SK-N-SH (cell line): Measurements from ENCODE around the gene NFASC. TPM values are rescaled to one million over a fixed set of nuclear protein-coding genes. Genes with fewer than 3 reads are reported as not detected.

Source experiments
- CTCF ChIA-PET: fragments of 300-600, 350-600 bp; formaldehyde crosslinking; extraction: SDS; loops from one replicate; lab custom pipeline; 2021; lab: Yijun Ruan, JAX
- POLR2A ChIA-PET: fragments of 350-600 bp; sonication (Branson Sonifier 250); formaldehyde crosslinking; extraction: SDS; loops from one replicate; lab custom pipeline; 2020; ENCODE audit warnings: antibody characterized with exemption, inconsistent platforms; lab: Yijun Ruan, JAX
- DNase-seq: peaks from one replicate; pipeline ENCODE4 v3.0.0; 2012
- H2AFZ ChIP-seq: fragments of 200-600 bp; sonication (generic); 2 replicates; pipeline ENCODE4 v1.8.1; 2016; ENCODE audit warnings: antibody characterized with exemption, mild to moderate bottlenecking, low read depth
- H3F3A ChIP-seq: fragments of 200-600 bp; sonication (generic); replicated peaks from 2 replicates; pipeline ENCODE3; 2016; ENCODE audit warnings: antibody characterized with exemption, mild to moderate bottlenecking; ENCODE audit not compliant: insufficient read depth
- H3K27ac ChIP-seq, 2 experiments: fragments of 200-500 bp in 1 of 2; fragments of 200-600 bp in 1 of 2; sonication (Bioruptor generic) in 1 of 2; sonication (generic), shearing (Covaris generic) in 1 of 2; 2 replicates each; pipeline versions ENCODE4 v1.5.1 to v1.6.1; 2014 to 2016; ENCODE audit warnings: low read depth in 2 of 2, inconsistent platforms in 1 of 2, low read length in 1 of 2, mild to moderate bottlenecking in 1 of 2, mixed read lengths in 1 of 2
- H3K27me3 ChIP-seq: fragments of 200-600 bp; sonication (generic), shearing (Covaris generic); 2 replicates; pipeline ENCODE4 v1.6.1; 2016; ENCODE audit warnings: mixed run types; ENCODE audit not compliant: insufficient read depth
- H3K36me3 ChIP-seq, 2 experiments: fragments of 200-500 bp in 1 of 2; fragments of 200-600 bp in 1 of 2; sonication (Bioruptor generic) in 1 of 2; sonication (generic) in 1 of 2; replicated peaks in 1 of 2; 2 replicates each; pipeline versions ENCODE3 to v1.5.1; 2014 to 2016; ENCODE audit warnings: low read length in 1 of 2, mild to moderate bottlenecking in 1 of 2; ENCODE audit not compliant: insufficient read depth in 2 of 2, control insufficient read depth in 1 of 2
- H3K4me1 ChIP-seq, 2 experiments: fragments of 200-500 bp in 1 of 2; fragments of 200-600 bp in 1 of 2; sonication (Bioruptor generic) in 1 of 2; sonication (generic), shearing (Covaris generic) in 1 of 2; 2 replicates each; pipeline versions ENCODE4 v1.5.1 to v1.6.1; 2014 to 2016; ENCODE audit warnings: low read depth in 1 of 2, low read length in 1 of 2, mixed run types in 1 of 2; ENCODE audit not compliant: insufficient read depth in 2 of 2, control insufficient read depth in 1 of 2
- H3K4me2 ChIP-seq: fragments of 200-600 bp; sonication (generic), shearing (Covaris generic); 2 replicates; pipeline ENCODE4 v1.6.1; 2017; ENCODE audit warnings: mixed run types
- H3K4me3 ChIP-seq, 2 experiments: fragments of 200-500 bp in 1 of 2; fragments of 200-600 bp in 1 of 2; sonication (Bioruptor generic) in 1 of 2; sonication (generic), shearing (Covaris generic) in 1 of 2; 2 replicates each; pipeline versions ENCODE4 v1.5.1 to v1.8.1; 2014 to 2016; ENCODE audit warnings: low read depth in 2 of 2, inconsistent platforms in 1 of 2, low read length in 1 of 2, mild to moderate bottlenecking in 1 of 2, mixed read lengths in 1 of 2, moderate library complexity in 1 of 2
- H3K79me2 ChIP-seq: fragments of 200-600 bp; sonication (generic); 2 replicates; pipeline ENCODE4 v1.8.1; 2017; ENCODE audit warnings: mild to moderate bottlenecking; ENCODE audit not compliant: insufficient read depth
- H3K9ac ChIP-seq: fragments of 200-600 bp; sonication (generic); 2 replicates; pipeline ENCODE4 v1.6.1; 2017; ENCODE audit warnings: mixed run types
- H3K9me2 ChIP-seq: fragments of 200-600 bp; sonication (generic); 2 replicates; pipeline ENCODE4 v1.6.1; 2017; ENCODE audit warnings: mixed run types
- H3K9me3 ChIP-seq: fragments of 200-600 bp; sonication (generic); 2 replicates; pipeline ENCODE4 v1.6.1; 2017; ENCODE audit warnings: mixed run types, mild to moderate bottlenecking, moderate library complexity
- H4K20me1 ChIP-seq: fragments of 200-600 bp; sonication (generic); 2 replicates; pipeline ENCODE4 v1.6.1; 2017; ENCODE audit warnings: mild to moderate bottlenecking, mixed run types; ENCODE audit not compliant: insufficient read depth
- ELF1 ChIP-seq: IDR thresholded peaks from 2 replicates; pipeline ENCODE4 v1.4.0; 2012
- EP300 ChIP-seq, 2 experiments: IDR thresholded peaks; 2 replicates each; pipeline versions ENCODE4 v1.4.0 to v1.6.1; 2012; ENCODE audit warnings: borderline replicate concordance in 1 of 2, low read depth in 1 of 2, low read length in 1 of 2
- FOSL2 ChIP-seq: IDR thresholded peaks from 2 replicates; pipeline ENCODE4 v1.4.0; 2012; ENCODE audit warnings: low read depth, mild to moderate bottlenecking, moderate library complexity, borderline replicate concordance
- FOXJ3 ChIP-seq: sonication (generic); formaldehyde crosslinking; IDR thresholded peaks from 2 replicates; pipeline ENCODE4 v1.5.1; 2020; ENCODE audit warnings: mild to moderate bottlenecking, missing genetic modification reagents
- GABPA ChIP-seq: IDR thresholded peaks from 2 replicates; pipeline ENCODE4 v1.4.0; 2012; ENCODE audit warnings: low read depth, mild to moderate bottlenecking
- IRF3 ChIP-seq: fragments of 150-350 bp; IDR thresholded peaks from 2 replicates; pipeline ENCODE4 v1.6.1; 2016; ENCODE audit warnings: mild to moderate bottlenecking, low read depth, low read length
- JUND ChIP-seq: IDR thresholded peaks from 2 replicates; pipeline ENCODE4 v1.4.0; 2012
- MXI1 ChIP-seq: IDR thresholded peaks from 2 replicates; pipeline ENCODE4 v1.6.1; 2012; ENCODE audit warnings: mild to moderate bottlenecking, low read depth, low read length, improper control_type of control experiment
- NFIC ChIP-seq: IDR thresholded peaks from 2 replicates; pipeline ENCODE4 v1.4.0; 2012; ENCODE audit warnings: borderline replicate concordance
- PBX3 ChIP-seq: IDR thresholded peaks from 2 replicates; pipeline ENCODE4; 2012
- POLR2AphosphoS5 ChIP-seq: IDR thresholded peaks from 2 replicates; pipeline ENCODE4 v1.6.1; 2012; ENCODE audit warnings: low read depth, low read length
- RCOR1 ChIP-seq: fragments of 150-350 bp; IDR thresholded peaks from 2 replicates; pipeline ENCODE4 v1.6.1; 2017; ENCODE audit warnings: antibody characterized with exemption, low read length
- RFX5 ChIP-seq: IDR thresholded peaks from 2 replicates; pipeline ENCODE4 v1.6.1; 2012; ENCODE audit warnings: mild to moderate bottlenecking, improper control_type of control experiment, low read length
- RXRA ChIP-seq: IDR thresholded peaks from 2 replicates; pipeline ENCODE4 v1.4.0; 2012; ENCODE audit warnings: low read depth, mild to moderate bottlenecking, borderline replicate concordance
- SIN3A ChIP-seq: IDR thresholded peaks from 2 replicates; pipeline ENCODE4 v1.6.1; 2012; ENCODE audit warnings: low read depth, mild to moderate bottlenecking, low read length, moderate library complexity, borderline replicate concordance
- TCF12 ChIP-seq: IDR thresholded peaks from 2 replicates; pipeline ENCODE4 v1.4.0; 2012
- WGBS: methylation state at CpG from one replicate; pipeline ENCODE4 v1.1.6; 2017; ENCODE audit warnings: low lambda C conversion rate; 5-methylcytosine and 5-hydroxymethylcytosine counted together
- polyA plus RNA-seq, 3 experiments: library from polyadenylated mRNA; depleted of rRNA; stranded (reverse); fragments of >200 nt; gene quantifications; 2 replicates each; pipeline ENCODE4 v1.2.3, GENCODE V29; 2012

NFASC gene
- polyA plus RNA-seq, 1 of the 3 experiments (the other 2 are of a cell fraction) = 6.0 TPM

GRCh38 chr1:204874274-204874673 lies 3.6 kb downstream of the NFASC start:
- H3F3A ChIP-seq = no peaks in the 10 kb centered on the region
- no peak overlapping the region for H2AFZ ChIP-seq
- H3K4me3 ChIP-seq = no peak overlapping the region
- CTCF ChIA-PET = interaction anchor here (0.8 to 1.7 kb wide), 3 partner anchors 13 to 67 kb away, joined by 3 to 9 read pairs (median 3); no protein-coding TSS in a partner anchor
- no peak for TF ChIP-seq TCF12
- no peak for TF ChIP-seq PBX3
- H3K9me3 ChIP-seq = no peaks in the 10 kb centered on the region
- no peak overlapping the region for H3K9ac ChIP-seq
- H3K4me1 ChIP-seq = peaks cover 0 to under 1% of the 10 kb centered on the region in 2 experiments; a peak in 1 of 4 replicates
- no peaks in the 10 kb centered on the region for H3K79me2 ChIP-seq
- POLR2A ChIA-PET = no interaction called here
- DNase-seq = no peak
- no peak overlapping the region for H3K4me2 ChIP-seq
- H3K27me3 ChIP-seq = no peaks in the 10 kb centered on the region
- no peaks in the 10 kb centered on the region for H4K20me1 ChIP-seq
- no peak overlapping the region for H3K27ac ChIP-seq
- H3K36me3 ChIP-seq = no peaks in the 10 kb centered on the region
- no peaks in the 10 kb centered on the region for H3K9me2 ChIP-seq
- 77% methylated on average over 10 of the region's 10 CpGs for WGBS

- Histone ChIP-seq H3K4me2 (no peak overlapping the region), H3K36me3 (no peaks in the 10 kb centered on the region), H3K27me3 (no peaks in the 10 kb centered on the region), H3K9me2 (no peaks in the 10 kb centered on the region), H3K4me1 (peaks cover 0 to 2% of the 10 kb centered on the region in 2 experiments; a peak in 1 of 4 replicates), H3K27ac (no peak overlapping the region), H3K9me3 (no peaks in the 10 kb centered on the region), H2AFZ (no peak overlapping the region), H3K79me2 (no peaks in the 10 kb centered on the region), H4K20me1 (no peaks in the 10 kb centered on the region), H3K9ac (no peak overlapping the region), H3K4me3 (no peak overlapping the region), H3F3A (no peaks in the 10 kb centered on the region)
- DNase-seq = no peak
- WGBS = 71% methylated on average over 4 of the region's 4 CpGs
- CTCF ChIA-PET = no interaction called here
- POLR2A ChIA-PET = no interaction called here
- no peak for TF ChIP-seq FOSL2
- TF ChIP-seq GABPA = no peak
- TF ChIP-seq MXI1 = no peak
- TF ChIP-seq PBX3 = no peak
- no peak for TF ChIP-seq JUND
- TF ChIP-seq FOXJ3 (CRISPR knock-in tag) = no peak
- no peak for TF ChIP-seq RCOR1
- no peak for TF ChIP-seq RXRA
- no peak for TF ChIP-seq EP300 (IDR thresholded peaks at IDR 0.05; ENCODE audit: borderline replicate concordance in 1 of 2, low read depth in 1 of 2, low read length in 1 of 2)
- TF ChIP-seq SIN3A = no peak
- no peak for TF ChIP-seq IRF3
- TF ChIP-seq NFIC = no peak
- TF ChIP-seq POLR2AphosphoS5 = no peak
- TF ChIP-seq RFX5 = no peak
- no peak for TF ChIP-seq ELF1
These were observed 4.6 kb downstream of the NFASC start for GRCh38 chr1:204875255-204875654.
